ENCODE measurements around the gene C17orf58. TPM values are rescaled to one million over a fixed set of nuclear protein-coding genes. Genes with fewer than 3 reads are reported as not detected.
A peak's percentile ranks its signal among the peaks of the same experiment; 100 is the strongest.
"Not testable (repeated sequence)": the region's sequence is repeated elsewhere in the genome, so short reads cannot be mapped to it uniquely, and the experiment has no call there.

C17orf58 gene
- total RNA-seq, 4 donors from 2014 or later = 2.6 to 20.3 (median 7.6) TPM

GRCh38 chr17:67974185-67974584, 22.1 kb downstream of the C17orf58 start:
- no peak for DNase-seq
- H3K27me3 ChIP-seq = no peaks in the 10 kb centered on the region
- TF ChIP-seq CTCF (IDR thresholded peaks at IDR 0.05) (no peak), POLR2A (IDR thresholded peaks at IDR 0.05) (no peak)
- H3K4me3 ChIP-seq = no peak overlapping the region
- intact Hi-C loops (cut with DNase I; ENCODE audit: low total_unique reads) = no loop called here
- H3K36me3 ChIP-seq = no peaks in the 10 kb centered on the region
- no peaks in the 10 kb centered on the region for H3K4me1 ChIP-seq
- no peaks in the 10 kb centered on the region for H3K9me3 ChIP-seq
- H3K27ac ChIP-seq = peak overlapping the region in 1 of 2 donors; percentile 28

GRCh38 chr17:67970783-67971182, 25.5 kb downstream of the C17orf58 start:
- Histone ChIP-seq H3K36me3 (no peaks in the 10 kb centered on the region), H3K9me3 (no peaks in the 10 kb centered on the region), H3K27me3 (no peaks in the 10 kb centered on the region), H3K27ac (no peak overlapping the region), H3K4me1 (no peaks in the 10 kb centered on the region), H3K4me3 (no peak overlapping the region)
- no peak for DNase-seq
- intact Hi-C loops (cut with DNase I; ENCODE audit: low total_unique reads) = no loop called here
- no peak for TF ChIP-seq POLR2A (IDR thresholded peaks at IDR 0.05)
- TF ChIP-seq CTCF (IDR thresholded peaks at IDR 0.05) = no peak

- peak; percentile 60 to 72 (median 66) for TF ChIP-seq CTCF (IDR thresholded peaks at IDR 0.05)
- H3K27me3 ChIP-seq; intact Hi-C loops (cut with DNase I; ENCODE audit: low total_unique reads); H3K4me3 ChIP-seq; H3K4me1 ChIP-seq; H3K27ac ChIP-seq; H3K9me3 ChIP-seq; H3K36me3 ChIP-seq: not testable (repeated sequence)
- peak; percentile 58 to 78 for DNase-seq
These were observed 33.1 kb downstream of the C17orf58 start for GRCh38 chr17:67963145-67963572.

GRCh38 chr17:67962156-67962555, 34.1 kb downstream of the C17orf58 start:
- intact Hi-C loops (cut with DNase I; ENCODE audit: low total_unique reads); DNase-seq; H3K4me3 ChIP-seq; H3K27me3 ChIP-seq; H3K27ac ChIP-seq; H3K9me3 ChIP-seq; H3K36me3 ChIP-seq; H3K4me1 ChIP-seq: not testable (repeated sequence)

- H3K36me3 ChIP-seq; DNase-seq; H3K4me1 ChIP-seq; H3K27me3 ChIP-seq; H3K9me3 ChIP-seq; H3K4me3 ChIP-seq; intact Hi-C loops (cut with DNase I; ENCODE audit: low total_unique reads): not testable (repeated sequence)
- peak overlapping the region in 1 of 2 donors; percentile 31 for H3K27ac ChIP-seq
These were observed 36.0 kb downstream of the C17orf58 start for GRCh38 chr17:67960276-67960675.

- DNase-seq = no peak
- Histone ChIP-seq H3K4me1 (no peaks in the 10 kb centered on the region), H3K9me3 (no peaks in the 10 kb centered on the region), H3K27ac (peak overlapping the region; percentile 7 to 31), H3K36me3 (no peaks in the 10 kb centered on the region), H3K4me3 (no peak overlapping the region), H3K27me3 (no peaks in the 10 kb centered on the region)
- TF ChIP-seq POLR2A (IDR thresholded peaks at IDR 0.05) (no peak), CTCF (IDR thresholded peaks at IDR 0.05) (no peak)
- intact Hi-C loops (cut with DNase I; ENCODE audit: low total_unique reads) = no loop called here
These were observed 36.8 kb downstream of the C17orf58 start for GRCh38 chr17:67959510-67959909.

Data from uterus (tissue), 4 donors.